SK-N-SH (cell line): Measurements from ENCODE around the gene CHST13. TPM values are rescaled to one million over a fixed set of nuclear protein-coding genes. Genes with fewer than 3 reads are reported as not detected.

Experiments used
- CTCF ChIA-PET: fragments of 300-600, 350-600 bp; formaldehyde crosslinking; extraction: SDS; loops from one replicate; lab custom pipeline; 2021; lab: Yijun Ruan, JAX
- POLR2A ChIA-PET: fragments of 350-600 bp; sonication (Branson Sonifier 250); formaldehyde crosslinking; extraction: SDS; loops from one replicate; lab custom pipeline; 2020; ENCODE audit warnings: antibody characterized with exemption, inconsistent platforms; lab: Yijun Ruan, JAX
- DNase-seq: peaks from one replicate; pipeline ENCODE4 v3.0.0; 2012
- H2AFZ ChIP-seq: fragments of 200-600 bp; sonication (generic); 2 replicates; pipeline ENCODE4 v1.8.1; 2016; ENCODE audit warnings: antibody characterized with exemption, mild to moderate bottlenecking, low read depth
- H3F3A ChIP-seq: fragments of 200-600 bp; sonication (generic); replicated peaks from 2 replicates; pipeline ENCODE3; 2016; ENCODE audit warnings: antibody characterized with exemption, mild to moderate bottlenecking; ENCODE audit not compliant: insufficient read depth
- H3K27ac ChIP-seq, 2 experiments: fragments of 200-500 bp in 1 of 2; fragments of 200-600 bp in 1 of 2; sonication (Bioruptor generic) in 1 of 2; sonication (generic), shearing (Covaris generic) in 1 of 2; 2 replicates each; pipeline versions ENCODE4 v1.5.1 to v1.6.1; 2014 to 2016; ENCODE audit warnings: low read depth in 2 of 2, inconsistent platforms in 1 of 2, low read length in 1 of 2, mild to moderate bottlenecking in 1 of 2, mixed read lengths in 1 of 2
- H3K27me3 ChIP-seq: fragments of 200-600 bp; sonication (generic), shearing (Covaris generic); 2 replicates; pipeline ENCODE4 v1.6.1; 2016; ENCODE audit warnings: mixed run types; ENCODE audit not compliant: insufficient read depth
- H3K36me3 ChIP-seq, 2 experiments: fragments of 200-500 bp in 1 of 2; fragments of 200-600 bp in 1 of 2; sonication (Bioruptor generic) in 1 of 2; sonication (generic) in 1 of 2; replicated peaks in 1 of 2; 2 replicates each; pipeline versions ENCODE3 to v1.5.1; 2014 to 2016; ENCODE audit warnings: low read length in 1 of 2, mild to moderate bottlenecking in 1 of 2; ENCODE audit not compliant: insufficient read depth in 2 of 2, control insufficient read depth in 1 of 2
- H3K4me1 ChIP-seq, 2 experiments: fragments of 200-500 bp in 1 of 2; fragments of 200-600 bp in 1 of 2; sonication (Bioruptor generic) in 1 of 2; sonication (generic), shearing (Covaris generic) in 1 of 2; 2 replicates each; pipeline versions ENCODE4 v1.5.1 to v1.6.1; 2014 to 2016; ENCODE audit warnings: low read depth in 1 of 2, low read length in 1 of 2, mixed run types in 1 of 2; ENCODE audit not compliant: insufficient read depth in 2 of 2, control insufficient read depth in 1 of 2
- H3K4me2 ChIP-seq: fragments of 200-600 bp; sonication (generic), shearing (Covaris generic); 2 replicates; pipeline ENCODE4 v1.6.1; 2017; ENCODE audit warnings: mixed run types
- H3K4me3 ChIP-seq, 2 experiments: fragments of 200-500 bp in 1 of 2; fragments of 200-600 bp in 1 of 2; sonication (Bioruptor generic) in 1 of 2; sonication (generic), shearing (Covaris generic) in 1 of 2; 2 replicates each; pipeline versions ENCODE4 v1.5.1 to v1.8.1; 2014 to 2016; ENCODE audit warnings: low read depth in 2 of 2, inconsistent platforms in 1 of 2, low read length in 1 of 2, mild to moderate bottlenecking in 1 of 2, mixed read lengths in 1 of 2, moderate library complexity in 1 of 2
- H3K79me2 ChIP-seq: fragments of 200-600 bp; sonication (generic); 2 replicates; pipeline ENCODE4 v1.8.1; 2017; ENCODE audit warnings: mild to moderate bottlenecking; ENCODE audit not compliant: insufficient read depth
- H3K9ac ChIP-seq: fragments of 200-600 bp; sonication (generic); 2 replicates; pipeline ENCODE4 v1.6.1; 2017; ENCODE audit warnings: mixed run types
- H3K9me2 ChIP-seq: fragments of 200-600 bp; sonication (generic); 2 replicates; pipeline ENCODE4 v1.6.1; 2017; ENCODE audit warnings: mixed run types
- H3K9me3 ChIP-seq: fragments of 200-600 bp; sonication (generic); 2 replicates; pipeline ENCODE4 v1.6.1; 2017; ENCODE audit warnings: mixed run types, mild to moderate bottlenecking, moderate library complexity
- H4K20me1 ChIP-seq: fragments of 200-600 bp; sonication (generic); 2 replicates; pipeline ENCODE4 v1.6.1; 2017; ENCODE audit warnings: mild to moderate bottlenecking, mixed run types; ENCODE audit not compliant: insufficient read depth
- CHD2 ChIP-seq: fragments of 150-350 bp; IDR thresholded peaks from 2 replicates; pipeline ENCODE4 v1.6.1; 2018; ENCODE audit warnings: low read length; ENCODE audit not compliant: partially characterized antibody
- ELF1 ChIP-seq: IDR thresholded peaks from 2 replicates; pipeline ENCODE4 v1.4.0; 2012
- EZH2phosphoT487 ChIP-seq: fragments of 200-600 bp; sonication (generic); IDR thresholded peaks from 2 replicates; pipeline ENCODE4 v1.6.1; 2017; ENCODE audit warnings: low read depth, mixed run types, mild to moderate bottlenecking, antibody characterized with exemption, moderate library complexity, borderline replicate concordance
- FOXM1 ChIP-seq: IDR thresholded peaks from 2 replicates; pipeline ENCODE4 v1.4.0; 2012; ENCODE audit warnings: low read depth, mild to moderate bottlenecking
- IRF3 ChIP-seq: fragments of 150-350 bp; IDR thresholded peaks from 2 replicates; pipeline ENCODE4 v1.6.1; 2016; ENCODE audit warnings: mild to moderate bottlenecking, low read depth, low read length
- MXI1 ChIP-seq: IDR thresholded peaks from 2 replicates; pipeline ENCODE4 v1.6.1; 2012; ENCODE audit warnings: mild to moderate bottlenecking, low read depth, low read length, improper control_type of control experiment
- NRF1 ChIP-seq: IDR thresholded peaks from 2 replicates; pipeline ENCODE4 v1.6.1; 2012; ENCODE audit warnings: low read depth, mild to moderate bottlenecking, low read length
- POLR2AphosphoS5 ChIP-seq: IDR thresholded peaks from 2 replicates; pipeline ENCODE4 v1.6.1; 2012; ENCODE audit warnings: low read depth, low read length
- RCOR1 ChIP-seq: fragments of 150-350 bp; IDR thresholded peaks from 2 replicates; pipeline ENCODE4 v1.6.1; 2017; ENCODE audit warnings: antibody characterized with exemption, low read length
- REST ChIP-seq: IDR thresholded peaks from 2 replicates; pipeline ENCODE4 v1.6.1; 2012; ENCODE audit warnings: mild to moderate bottlenecking, low read depth, low read length, moderate library complexity
- SMC3 ChIP-seq: IDR thresholded peaks from 2 replicates; pipeline ENCODE4 v1.6.1; 2012; ENCODE audit warnings: low read depth, low read length, improper control_type of control experiment
- TAF1 ChIP-seq: IDR thresholded peaks from 2 replicates; pipeline ENCODE4 v1.6.1; 2012; ENCODE audit warnings: low read depth, mild to moderate bottlenecking, low read length, moderate library complexity, borderline replicate concordance
- YY1 ChIP-seq: IDR thresholded peaks from 2 replicates; pipeline ENCODE4 v1.4.0; 2012; ENCODE audit warnings: low read depth, mild to moderate bottlenecking
- whole genome bisulfite sequencing: methylation state at CpG from one replicate; pipeline ENCODE4 v1.1.6; 2017; ENCODE audit warnings: low lambda C conversion rate; 5-methylcytosine and 5-hydroxymethylcytosine counted together
- polyA plus RNA-seq, 3 experiments: library from polyadenylated mRNA; depleted of rRNA; stranded (reverse); fragments of >200 nt; gene quantifications; 2 replicates each; pipeline ENCODE4 v1.2.3, GENCODE V29; 2012
- TF ChIP-seq, protein P1 (sequence below): IDR thresholded peaks from 2 replicates; pipeline ENCODE4 v1.4.0; 2012; ENCODE audit warnings: low read depth, borderline replicate concordance
- TF ChIP-seq, protein P2 (sequence below): IDR thresholded peaks from 2 replicates; pipeline ENCODE4 v1.4.0; 2012; ENCODE audit warnings: low read depth

CHST13 gene
- polyA plus RNA-seq, 1 of the 3 experiments (the other 2 are of a cell fraction), result 0.41 TPM

- Histone ChIP-seq H3K4me3 (no peak overlapping the region), H3K9me3 (no peaks in the 10 kb centered on the region), H3F3A (no peaks in the 10 kb centered on the region), H3K36me3 (no peaks in the 10 kb centered on the region), H3K9me2 (no peaks in the 10 kb centered on the region), H3K27ac (no peak overlapping the region), H3K4me1 (no peaks in the 10 kb centered on the region), H2AFZ (no peak overlapping the region), H3K27me3 (no peaks in the 10 kb centered on the region), H3K4me2 (no peak overlapping the region), H3K79me2 (no peaks in the 10 kb centered on the region), H4K20me1 (no peaks in the 10 kb centered on the region), H3K9ac (no peak overlapping the region)
- CTCF ChIA-PET, result no interaction called here
- DNase-seq, result no peak
- 86% methylated on average over 3 of the region's 7 CpGs for WGBS
- POLR2A ChIA-PET, result interaction anchor here (0.8 kb wide), 1 partner anchor 107 kb away, joined by 3 read pairs; no protein-coding TSS in a partner anchor
- no peak for TF ChIP-seq POLR2AphosphoS5
- TF ChIP-seq NRF1, result no peak
- no peak for TF ChIP-seq TAF1
- TF ChIP-seq YY1, result no peak
- TF ChIP-seq ELF1, result no peak
- no peak for TF ChIP-seq EZH2phosphoT487
- TF ChIP-seq RCOR1, result no peak
- TF ChIP-seq SMC3, result no peak
- TF ChIP-seq MXI1, result no peak
- TF ChIP-seq IRF3, result no peak
- TF ChIP-seq, protein P1, sequence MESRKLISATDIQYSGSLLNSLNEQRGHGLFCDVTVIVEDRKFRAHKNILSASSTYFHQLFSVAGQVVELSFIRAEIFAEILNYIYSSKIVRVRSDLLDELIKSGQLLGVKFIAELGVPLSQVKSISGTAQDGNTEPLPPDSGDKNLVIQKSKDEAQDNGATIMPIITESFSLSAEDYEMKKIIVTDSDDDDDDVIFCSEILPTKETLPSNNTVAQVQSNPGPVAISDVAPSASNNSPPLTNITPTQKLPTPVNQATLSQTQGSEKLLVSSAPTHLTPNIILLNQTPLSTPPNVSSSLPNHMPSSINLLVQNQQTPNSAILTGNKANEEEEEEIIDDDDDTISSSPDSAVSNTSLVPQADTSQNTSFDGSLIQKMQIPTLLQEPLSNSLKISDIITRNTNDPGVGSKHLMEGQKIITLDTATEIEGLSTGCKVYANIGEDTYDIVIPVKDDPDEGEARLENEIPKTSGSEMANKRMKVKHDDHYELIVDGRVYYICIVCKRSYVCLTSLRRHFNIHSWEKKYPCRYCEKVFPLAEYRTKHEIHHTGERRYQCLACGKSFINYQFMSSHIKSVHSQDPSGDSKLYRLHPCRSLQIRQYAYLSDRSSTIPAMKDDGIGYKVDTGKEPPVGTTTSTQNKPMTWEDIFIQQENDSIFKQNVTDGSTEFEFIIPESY, result no peak
- TF ChIP-seq, protein P2, sequence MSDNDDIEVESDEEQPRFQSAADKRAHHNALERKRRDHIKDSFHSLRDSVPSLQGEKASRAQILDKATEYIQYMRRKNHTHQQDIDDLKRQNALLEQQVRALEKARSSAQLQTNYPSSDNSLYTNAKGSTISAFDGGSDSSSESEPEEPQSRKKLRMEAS, result no peak
- TF ChIP-seq REST, result no peak
- TF ChIP-seq CHD2, result no peak
- no peak for TF ChIP-seq FOXM1
These were observed 54.7 kb downstream of the CHST13 start for GRCh38 chr3:126578702-126579101.
